HCT116 (cell line): ENCODE measurements around the gene THOP1. TPM values are rescaled to one million over a fixed set of nuclear protein-coding genes. Genes with fewer than 3 reads are reported as not detected.
A peak's percentile ranks its signal among the peaks of the same experiment; 100 is the strongest.

Experiments
- ATAC-seq: fragments of 200-7000 bp; cut with Tn5 transposase; 2 replicates; pipeline ENCODE4 v1.9.1; 2020; ENCODE audit warnings: mild to moderate bottlenecking, moderate library complexity
- BruUV-seq: library from RNA; stranded (reverse); fragments of 400-500 nt; replicated peaks from 2 replicates; lab custom pipeline; 2021; lab: Mats Ljungman, UMichigan
- CTCF ChIA-PET: fragments of 300-600 bp; sonication (Branson Sonifier 250); formaldehyde crosslinking; loops from one replicate; lab custom pipeline; 2021; ENCODE audit warnings: antibody characterized with exemption; lab: Charles Lee
- POLR2A ChIA-PET: fragments of 300-600, 350-600 bp; sonication (Branson Sonifier 250); formaldehyde crosslinking; loops from one replicate; lab custom pipeline; 2021; ENCODE audit warnings: antibody characterized with exemption; lab: Charles Lee
- RAD21 ChIA-PET, 2 experiments: fragments of 300-600 bp; sonication (Branson Sonifier 250); formaldehyde crosslinking; loops; one replicate each; lab custom pipeline; 2023; ENCODE audit warnings: low total read pairs in 2 of 2; ENCODE audit not compliant: uncharacterized antibody in 2 of 2, unreplicated experiment in 2 of 2, low non-redundant PET in 1 of 2; lab: Charles Lee
- DNase-seq: peaks from one replicate; pipeline ENCODE4 v3.0.0-alpha.2; 2010; ENCODE audit warnings: low read depth, low spot score
- H2AFZ ChIP-seq: fragments of 200-600 bp; shearing (Covaris generic), sonication (generic); 2 replicates; pipeline ENCODE4 v1.6.1; 2017; ENCODE audit warnings: low read depth, mixed run types, mixed read lengths, antibody characterized with exemption, low read length; ENCODE audit not compliant: poor library complexity, severe bottlenecking
- H3K27ac ChIP-seq: 2 replicates; pipeline ENCODE4 v1.5.1; 2012; ENCODE audit warnings: low read depth, low read length
- H3K27me3 ChIP-seq: fragments of 200-600 bp; sonication (generic); 2 replicates; pipeline ENCODE4 v1.6.1; 2016; ENCODE audit warnings: mixed run types, low read length, mixed read lengths; ENCODE audit not compliant: insufficient read depth
- H3K36me3 ChIP-seq, 2 experiments: fragments of 200-500 bp in 1 of 2; fragments of 200-600 bp in 1 of 2; sonication (Bioruptor generic) in 1 of 2; sonication (generic) in 1 of 2; 2 replicates each; pipeline versions ENCODE4 v1.5.1 to v1.6.1; 2014 to 2016; ENCODE audit warnings: low read length in 2 of 2, inconsistent platforms in 1 of 2, mixed read lengths in 1 of 2, mixed run types in 1 of 2; ENCODE audit not compliant: insufficient read depth in 2 of 2, control insufficient read depth in 1 of 2
- H3K4me1 ChIP-seq, 2 experiments: fragments of 200-600 bp in 1 of 2; sonication (generic) in 1 of 2; 2 replicates each; pipeline versions ENCODE4 v1.5.1 to v1.6.1; 2012 to 2017; ENCODE audit warnings: low read length in 2 of 2, inconsistent platforms in 1 of 2, mild to moderate bottlenecking in 1 of 2, mixed read lengths in 1 of 2, mixed run types in 1 of 2, moderate library complexity in 1 of 2; ENCODE audit not compliant: insufficient read depth in 2 of 2, control insufficient read depth in 1 of 2
- H3K4me2 ChIP-seq: fragments of 200-600 bp; sonication (generic); 2 replicates; pipeline ENCODE4 v1.6.1; 2017; ENCODE audit warnings: mixed run types, low read length, mixed read lengths
- H3K4me3 ChIP-seq, 2 experiments: fragments of 200-600 bp in 1 of 2; sonication (generic) in 1 of 2; replicated peaks in 1 of 2; 2 replicates each; pipeline ENCODE4 v1.5.1; 2011 to 2016; ENCODE audit warnings: low read length in 2 of 2, control low read depth in 1 of 2, low read depth in 1 of 2, mild to moderate bottlenecking in 1 of 2, mixed read lengths in 1 of 2, mixed run types in 1 of 2
- H3K79me2 ChIP-seq: fragments of 200-600 bp; sonication (generic); 2 replicates; pipeline ENCODE4 v1.6.1; 2017; ENCODE audit warnings: mild to moderate bottlenecking, mixed run types, low read length, moderate library complexity, mixed read lengths; ENCODE audit not compliant: insufficient read depth
- H3K9ac ChIP-seq: fragments of 200-600 bp; sonication (generic); 2 replicates; pipeline ENCODE4 v1.6.1; 2016; ENCODE audit warnings: low read length, mixed read lengths
- H3K9me2 ChIP-seq: fragments of 200-600 bp; sonication (generic), shearing (Covaris generic); 2 replicates; pipeline ENCODE4 v1.6.1; 2017; ENCODE audit warnings: mixed run types, mild to moderate bottlenecking, moderate library complexity; ENCODE audit not compliant: insufficient read depth
- H3K9me3 ChIP-seq, 2 experiments: fragments of 200-500 bp in 1 of 2; fragments of 200-600 bp in 1 of 2; sonication (Bioruptor generic) in 1 of 2; sonication (generic) in 1 of 2; 2 replicates each; pipeline ENCODE4 v1.6.1; 2014 to 2017; ENCODE audit warnings: low read length in 2 of 2, mixed read lengths in 2 of 2, inconsistent platforms in 1 of 2, low read depth in 1 of 2, mild to moderate bottlenecking in 1 of 2, mixed run types in 1 of 2, moderate library complexity in 1 of 2; ENCODE audit not compliant: control insufficient read depth in 1 of 2, insufficient read depth in 1 of 2
- H4K20me1 ChIP-seq: fragments of 200-600 bp; sonication (generic), shearing (Covaris generic); 2 replicates; pipeline ENCODE4 v1.6.1; 2017; ENCODE audit warnings: mixed run types, mild to moderate bottlenecking, moderate library complexity; ENCODE audit not compliant: insufficient read depth
- CBX3 ChIP-seq: IDR thresholded peaks from 2 replicates; pipeline ENCODE4 v1.6.1; 2012; ENCODE audit warnings: low read depth
- CTCF ChIP-seq, 3 experiments: fragments of 200-600 bp in 1 of 3; sonication (generic) in 1 of 3; IDR thresholded peaks in 2 of 3; conservative IDR thresholded peaks in 1 of 3; 2 replicates each; pipeline ENCODE4 v1.5.1; 2012 to 2017; ENCODE audit warnings: low read depth in 2 of 3, low read length in 2 of 3, antibody characterized with exemption in 1 of 3, borderline replicate concordance in 1 of 3, control low read depth in 1 of 3, mild to moderate bottlenecking in 1 of 3, mixed read lengths in 1 of 3, mixed run types in 1 of 3, moderate library complexity in 1 of 3; ENCODE audit not compliant: insufficient read depth in 1 of 3
- FOSL1 ChIP-seq: IDR thresholded peaks from 2 replicates; pipeline ENCODE4 v1.6.1; 2012; ENCODE audit warnings: low read depth
- YY1 ChIP-seq: IDR thresholded peaks from 2 replicates; pipeline ENCODE4 v1.6.1; 2011; ENCODE audit warnings: low read length, low read depth, moderate library complexity, mild to moderate bottlenecking; ENCODE audit not compliant: insufficient replicate concordance; ENCODE audit errors: extremely low read depth
- intact Hi-C: fragments of 100-400 bp; cut with micrococcal nuclease; formaldehyde crosslinking; loops from 2 replicates; pipeline ENCODE4 v1.10.0; 2022
- total RNA-seq: library from RNA; stranded (reverse); gene quantifications from one replicate; pipeline ENCODE4 v1.2.1, GENCODE V29; 2021; ENCODE audit not compliant: unreplicated experiment

The THOP1 gene
- total RNA-seq, 1 experiment from 2014 or later, result 201 TPM

- TF ChIP-seq CTCF (IDR thresholded peaks at IDR 0.05 in 2 of 3, conservative IDR thresholded peaks at IDR 0.05 in 1 of 3; ENCODE audit: borderline replicate concordance in 1 of 3, insufficient read depth in 1 of 3, low read depth in 2 of 3, low read length in 2 of 3) (no peak), YY1 (peak; percentile 82)
- TF ChIP-seq, all 23 proteins: peak for 10
These were observed 45.5 kb upstream of the THOP1 start, which contains the start of gene SLC39A3 (continued) for GRCh38 chr19:2739602-2740313.

- Histone ChIP-seq H2AFZ (no peak overlapping the region), H3K4me3 (peak overlapping the region; percentile 6 to 96; a peak in 1 of 4 replicates), H4K20me1 (no peaks in the 10 kb centered on the region), H3K9me2 (no peaks in the 10 kb centered on the region), H3K9ac (no peak overlapping the region), H3K9me3 (peaks cover 0 to 6% of the 10 kb centered on the region in 2 experiments; a peak in 1 of 4 replicates), H3K27me3 (peaks cover 8% of the 10 kb centered on the region), H3K4me2 (0 out of 2 replicates have a peak overlapping the region, but pooled peaks have one; percentile 15), H3K4me1 (peaks cover 0 to 3% of the 10 kb centered on the region in 2 experiments; a peak in 1 of 4 replicates), H3K36me3 (peaks cover 3 to 17% of the 10 kb centered on the region in 2 experiments), H3K27ac (no peak overlapping the region), H3K79me2 (peaks cover 21% of the 10 kb centered on the region)
- DNase-seq (no peak), ATAC-seq (no peak)
- ChIA-PET CTCF (no interaction called here), RAD21 (no interaction called here), POLR2A (no interaction called here)
- TF ChIP-seq FOSL1, result peak; percentile 21; the same call in 1 of the 2 replicates
- no peak for TF ChIP-seq CTCF (IDR thresholded peaks at IDR 0.05 in 2 of 3, conservative IDR thresholded peaks at IDR 0.05 in 1 of 3; ENCODE audit: borderline replicate concordance in 1 of 3, insufficient read depth in 1 of 3, low read depth in 2 of 3, low read length in 2 of 3)
- peak; percentile 8; the same call in 1 of the 2 replicates for TF ChIP-seq CBX3
- intact Hi-C loops, result no loop called here
- no TSS peak for BruUV-seq
These were observed 45.0 kb upstream of the THOP1 start for GRCh38 chr19:2740314-2740656.
